Measurements from ENCODE around the gene FOXN3.
A peak's percentile ranks its signal among the peaks of the same experiment; 100 is the strongest.

Gene FOXN3, protein sequence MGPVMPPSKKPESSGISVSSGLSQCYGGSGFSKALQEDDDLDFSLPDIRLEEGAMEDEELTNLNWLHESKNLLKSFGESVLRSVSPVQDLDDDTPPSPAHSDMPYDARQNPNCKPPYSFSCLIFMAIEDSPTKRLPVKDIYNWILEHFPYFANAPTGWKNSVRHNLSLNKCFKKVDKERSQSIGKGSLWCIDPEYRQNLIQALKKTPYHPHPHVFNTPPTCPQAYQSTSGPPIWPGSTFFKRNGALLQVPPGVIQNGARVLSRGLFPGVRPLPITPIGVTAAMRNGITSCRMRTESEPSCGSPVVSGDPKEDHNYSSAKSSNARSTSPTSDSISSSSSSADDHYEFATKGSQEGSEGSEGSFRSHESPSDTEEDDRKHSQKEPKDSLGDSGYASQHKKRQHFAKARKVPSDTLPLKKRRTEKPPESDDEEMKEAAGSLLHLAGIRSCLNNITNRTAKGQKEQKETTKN

DNA sequence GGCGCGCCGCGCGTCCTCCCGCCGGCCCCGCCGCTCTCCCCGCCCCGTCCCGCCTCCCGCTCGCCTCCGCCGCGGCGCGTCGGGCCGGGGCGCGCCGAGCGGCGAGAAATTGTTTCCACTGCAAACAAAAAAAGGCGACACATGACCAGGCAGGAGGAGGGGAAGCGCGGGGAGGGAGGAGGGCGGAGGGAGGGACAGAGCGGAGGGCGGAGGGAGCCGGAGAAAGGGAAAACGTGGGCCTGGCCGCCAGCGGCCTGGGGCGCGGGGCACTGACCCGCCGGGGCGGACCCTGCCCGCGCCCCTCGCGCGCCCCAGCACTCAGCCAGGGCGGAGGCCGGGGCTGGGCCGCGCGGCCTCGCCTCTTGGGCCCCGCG lies at the start of gene FOXN3:
Gene FOXN3, minus strand, starts transcription at position 143 of the 374 bp plus-strand sequence. CDS start 4,757 bp downstream, outside the sequence.
- DNase-seq (ENCODE audit: low read depth in 3 of 3, low spot score in 1 of 3): peak; percentile 66 to 76 (median 74)

DNA sequence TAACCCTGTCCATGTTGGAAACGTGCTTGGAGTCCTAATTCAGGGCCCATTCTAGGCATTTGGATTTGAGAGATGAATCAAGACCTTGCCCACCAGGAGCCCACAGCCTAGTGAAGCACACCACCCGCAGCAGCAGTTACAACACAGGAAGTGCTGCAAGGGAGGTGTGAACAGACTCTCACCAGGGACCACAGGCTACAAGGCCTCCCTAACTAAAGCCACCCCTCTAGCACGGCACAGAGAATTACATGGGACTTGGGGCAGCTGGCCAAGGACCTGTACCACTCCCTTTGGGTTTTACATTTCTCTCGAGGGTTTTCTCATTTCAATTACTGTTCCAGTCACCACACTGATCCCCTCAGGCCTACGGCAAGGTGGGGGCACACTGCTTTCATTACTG lies 49.5 kb upstream of the FOXN3 start:
- no peak for DNase-seq (ENCODE audit: low read depth in 3 of 3, low spot score in 1 of 3)

DNA sequence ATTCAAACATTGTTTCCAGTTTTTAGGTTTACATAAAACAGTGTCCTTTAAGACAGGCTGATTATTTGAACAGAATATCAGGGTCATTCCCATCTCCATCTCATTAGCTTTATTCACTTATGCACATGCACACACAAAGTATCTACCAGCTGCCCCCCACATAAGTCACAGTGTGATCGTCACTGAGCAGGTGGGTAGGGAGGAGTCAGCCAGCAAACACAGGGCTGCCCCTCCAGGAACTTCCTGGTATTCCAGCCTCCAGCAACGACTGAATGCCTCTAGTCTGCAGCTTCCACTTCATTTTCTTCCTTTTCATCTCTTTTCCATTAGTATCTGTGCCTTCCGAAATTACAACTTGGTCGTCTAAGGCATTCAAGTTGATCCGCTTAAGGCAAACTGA lies 48.8 kb upstream of the FOXN3 start:
- no peak for DNase-seq (ENCODE audit: low read depth in 3 of 3, low spot score in 1 of 3)

DNA sequence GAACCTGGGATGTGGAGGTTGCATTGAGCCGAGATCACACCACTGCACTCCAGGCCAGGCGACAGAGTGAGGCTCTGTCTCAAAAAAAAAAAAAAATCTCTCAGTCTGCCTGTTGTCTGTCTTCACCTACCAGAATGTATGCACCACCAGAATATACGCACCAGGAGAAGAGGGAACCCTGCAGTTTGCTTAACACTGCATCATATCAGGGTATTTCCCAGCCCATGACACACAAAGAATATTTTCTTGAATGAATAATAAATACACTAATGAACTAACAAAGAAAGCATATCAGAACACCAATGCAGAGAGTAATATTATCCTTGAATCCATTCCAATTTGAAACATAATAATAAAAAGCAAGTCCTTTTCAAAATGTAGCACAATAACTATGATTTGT lies 44.2 kb upstream of the FOXN3 start:
- DNase-seq (ENCODE audit: low read depth in 3 of 3, low spot score in 1 of 3): no peak

DNA sequence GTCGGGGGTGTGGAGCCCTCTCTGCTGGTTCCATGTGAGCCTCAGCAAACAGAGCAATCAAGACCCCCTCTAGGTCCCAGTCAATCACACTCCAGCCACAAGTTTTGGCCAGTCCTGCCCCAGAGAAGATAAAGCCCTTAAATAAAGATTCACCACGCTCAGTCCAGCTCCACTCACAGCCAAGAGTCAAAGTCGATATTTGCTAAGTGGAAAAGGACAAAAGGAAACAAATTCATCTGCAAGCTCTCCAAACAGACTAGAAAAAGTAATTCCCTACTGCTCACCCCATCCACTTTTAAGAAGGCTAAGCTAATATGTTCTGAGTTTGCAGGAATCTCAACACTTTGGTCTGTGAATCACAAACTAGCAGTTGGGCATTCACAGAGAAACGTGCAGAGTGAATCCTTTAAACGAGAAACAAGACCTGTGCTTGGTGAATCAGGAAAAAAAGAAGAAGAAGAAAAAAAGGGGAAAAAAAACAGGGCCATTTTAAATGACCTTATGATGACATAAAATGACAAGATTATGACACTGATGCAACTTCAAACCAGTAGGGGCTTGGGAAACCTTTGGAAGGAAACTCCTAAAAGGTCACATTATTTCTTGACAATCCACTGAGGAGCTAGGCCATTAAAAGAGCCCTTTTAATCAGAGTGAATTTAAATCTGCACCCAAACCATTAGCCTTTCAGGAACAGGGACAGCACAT lies 41.8 kb upstream of the FOXN3 start:
- no peak for DNase-seq (ENCODE audit: low read depth in 3 of 3, low spot score in 1 of 3)

DNA sequence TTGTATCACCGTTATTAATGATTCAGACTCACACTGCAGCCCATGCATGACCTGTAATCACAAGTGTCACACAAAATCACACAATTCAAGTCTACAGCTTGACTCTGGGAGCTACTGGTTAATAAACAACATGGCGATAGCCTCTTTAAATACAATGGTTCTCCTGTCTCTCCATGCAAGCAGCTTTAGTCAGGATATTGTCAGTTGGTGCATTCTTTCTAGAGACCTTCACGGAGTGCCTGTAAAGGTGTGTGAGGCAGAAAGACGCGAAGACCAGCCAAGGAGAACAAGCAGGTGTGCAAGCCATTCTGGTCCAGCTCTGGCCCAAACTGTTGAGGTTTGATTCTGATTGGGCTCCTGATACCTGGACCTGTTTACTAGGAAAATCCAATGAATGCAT lies 40.0 kb upstream of the FOXN3 start:
- no peak for DNase-seq (ENCODE audit: low read depth in 3 of 3, low spot score in 1 of 3)

DNA sequence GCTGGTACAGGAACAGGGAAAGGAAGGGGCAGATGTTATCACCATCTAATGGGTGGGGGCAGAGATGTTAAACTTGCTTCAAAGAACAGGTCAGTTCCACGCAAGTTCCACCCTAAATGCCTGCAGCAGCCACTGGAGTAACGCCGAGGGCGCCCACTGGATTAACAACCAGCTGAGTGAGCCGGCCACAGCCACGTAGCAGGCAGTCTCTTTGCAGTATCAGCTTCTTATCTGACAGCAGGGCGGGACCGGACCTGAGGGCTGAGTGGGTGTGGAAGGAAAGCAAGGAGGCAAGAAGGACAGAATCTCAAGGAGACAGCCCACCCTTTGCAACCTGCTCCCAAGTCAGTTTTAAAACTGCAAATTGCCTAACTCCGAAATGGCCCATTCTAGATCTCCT lies 38.4 kb upstream of the FOXN3 start:
- no peak for DNase-seq (ENCODE audit: low read depth in 3 of 3, low spot score in 1 of 3)

DNA sequence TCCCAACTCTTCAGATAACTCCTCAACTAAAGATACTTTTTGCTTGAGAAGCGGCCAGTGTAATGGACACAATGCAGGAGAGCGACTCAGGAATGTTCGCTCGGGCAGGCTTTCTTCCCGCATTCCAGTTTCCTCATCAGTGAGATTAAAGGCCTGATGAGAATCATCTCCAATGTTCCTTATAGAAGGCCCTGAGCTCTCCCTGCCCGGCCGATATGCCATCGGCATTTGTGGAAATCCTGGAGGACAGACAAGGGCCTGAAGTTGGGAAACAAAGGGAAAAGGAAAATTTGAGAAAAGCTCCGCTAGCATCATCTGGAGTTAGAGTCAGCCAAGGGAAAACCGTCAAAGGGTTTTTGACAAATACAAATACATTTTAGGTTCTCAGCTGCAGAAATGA lies 38.0 kb upstream of the FOXN3 start:
- no peak for DNase-seq (ENCODE audit: low read depth in 3 of 3, low spot score in 1 of 3)

DNA sequence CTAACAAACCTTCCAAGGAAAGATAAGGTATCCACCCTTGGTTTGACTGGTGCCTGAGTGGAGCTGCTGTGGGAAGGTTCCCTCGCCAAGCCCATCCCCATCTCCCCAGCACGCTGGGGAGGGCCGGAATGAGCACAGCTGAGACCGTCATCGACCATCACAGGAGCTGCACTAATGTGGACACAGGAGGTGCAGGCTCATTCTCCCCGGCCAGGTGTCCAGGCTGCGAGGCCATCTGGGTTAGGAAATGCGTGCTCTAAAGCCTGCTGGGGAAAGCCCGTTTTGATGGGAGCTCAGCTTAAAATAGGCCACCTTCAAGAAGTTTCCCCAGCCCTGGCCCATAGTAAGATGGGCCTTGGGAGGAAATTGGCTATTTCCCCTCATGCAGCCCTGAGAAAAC lies 35.2 kb upstream of the FOXN3 start:
- no peak for DNase-seq (ENCODE audit: low read depth in 3 of 3, low spot score in 1 of 3)

DNA sequence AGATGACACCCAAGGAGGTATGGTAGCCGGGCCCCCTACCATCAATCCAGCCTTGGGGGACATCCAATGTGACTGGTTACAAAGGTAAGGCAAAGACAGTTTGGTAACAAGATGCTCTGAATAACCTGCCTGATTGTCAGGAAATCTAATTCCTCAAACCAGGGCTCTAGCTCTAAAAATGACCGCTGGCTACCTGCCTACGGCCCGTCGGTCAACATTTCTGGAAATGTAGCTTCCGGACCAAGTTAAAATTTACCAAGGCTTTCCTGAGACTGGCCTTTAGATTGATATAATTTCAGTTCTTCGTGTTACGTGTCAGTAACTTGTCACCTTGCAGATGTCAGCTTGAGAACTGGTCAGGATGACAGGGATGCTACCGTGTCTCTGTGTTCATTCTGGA lies 34.2 kb upstream of the FOXN3 start:
- no peak for DNase-seq (ENCODE audit: low read depth in 3 of 3, low spot score in 1 of 3)

DNA sequence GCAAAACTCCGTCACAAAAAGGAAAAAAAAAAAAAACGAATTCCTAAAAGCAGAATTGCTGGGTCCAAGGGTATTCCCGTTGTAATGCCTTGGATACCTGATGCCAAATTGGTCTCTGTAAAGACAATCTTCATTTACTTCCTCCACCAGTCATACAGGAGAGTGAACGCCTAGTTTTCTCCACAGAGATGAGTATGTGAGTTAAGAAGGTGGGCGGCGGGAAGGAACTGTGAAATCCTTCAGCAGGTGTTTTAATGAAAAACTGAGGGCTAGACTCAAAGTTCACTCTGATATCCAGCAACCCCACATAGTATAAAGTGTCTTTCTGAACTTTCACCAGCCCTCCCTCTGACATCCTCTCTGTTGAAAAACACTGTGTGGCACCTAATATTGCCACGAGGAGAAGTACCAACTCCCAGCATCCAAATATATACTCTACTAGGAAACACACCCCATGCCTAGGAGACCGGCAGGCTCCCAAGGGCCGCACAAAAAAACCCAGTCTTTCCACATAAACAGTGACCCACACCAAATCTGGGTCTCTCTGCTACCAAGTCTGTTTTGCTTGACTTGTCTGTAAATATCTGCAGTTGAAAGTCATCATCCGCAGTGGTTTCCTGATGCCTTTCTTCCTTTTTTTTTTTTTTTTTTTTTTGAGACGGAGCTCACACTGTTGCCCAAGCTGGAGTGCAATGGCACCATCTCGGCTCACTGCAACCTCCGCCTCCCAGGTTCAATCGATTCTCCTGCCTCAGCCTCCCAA lies 30.3 kb upstream of the FOXN3 start:
- no peak for DNase-seq (ENCODE audit: low read depth in 3 of 3, low spot score in 1 of 3)

DNA sequence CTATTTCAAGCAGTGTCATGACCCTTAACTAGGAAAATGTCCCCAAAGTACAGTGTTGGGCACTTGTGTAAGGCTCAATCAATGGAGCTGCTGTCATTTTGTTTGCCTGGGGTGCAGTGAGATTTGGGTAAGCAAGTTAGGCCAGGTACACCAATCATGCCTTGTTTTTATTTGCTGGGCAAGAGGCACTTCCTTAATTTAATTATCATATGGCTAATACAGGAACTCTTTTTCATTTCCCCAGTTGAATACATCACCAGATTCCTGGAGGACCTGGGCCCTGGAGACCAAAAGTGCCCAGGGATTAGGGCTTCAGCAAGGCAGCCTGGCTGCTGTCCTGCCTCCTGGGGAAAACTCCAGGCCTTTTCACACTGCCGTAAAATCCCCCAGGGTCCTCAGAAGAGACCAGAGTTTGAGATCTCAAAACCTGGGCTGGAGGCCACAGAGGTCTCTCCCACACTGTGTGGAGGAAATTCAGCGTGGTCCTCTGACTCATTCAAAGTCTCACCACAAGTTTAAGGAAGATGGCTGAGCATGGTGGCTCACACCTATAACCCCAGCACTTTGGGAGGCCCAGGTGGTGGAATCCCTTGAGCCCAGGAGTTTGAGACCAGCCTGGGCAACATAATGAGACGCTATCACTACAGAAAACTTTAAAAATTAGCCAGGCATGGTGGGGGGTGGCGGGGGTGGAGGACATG lies 28.4 kb upstream of the FOXN3 start:
- peak in 1 of 3 donors; percentile 8 for DNase-seq (ENCODE audit: low read depth in 3 of 3, low spot score in 1 of 3)

DNA sequence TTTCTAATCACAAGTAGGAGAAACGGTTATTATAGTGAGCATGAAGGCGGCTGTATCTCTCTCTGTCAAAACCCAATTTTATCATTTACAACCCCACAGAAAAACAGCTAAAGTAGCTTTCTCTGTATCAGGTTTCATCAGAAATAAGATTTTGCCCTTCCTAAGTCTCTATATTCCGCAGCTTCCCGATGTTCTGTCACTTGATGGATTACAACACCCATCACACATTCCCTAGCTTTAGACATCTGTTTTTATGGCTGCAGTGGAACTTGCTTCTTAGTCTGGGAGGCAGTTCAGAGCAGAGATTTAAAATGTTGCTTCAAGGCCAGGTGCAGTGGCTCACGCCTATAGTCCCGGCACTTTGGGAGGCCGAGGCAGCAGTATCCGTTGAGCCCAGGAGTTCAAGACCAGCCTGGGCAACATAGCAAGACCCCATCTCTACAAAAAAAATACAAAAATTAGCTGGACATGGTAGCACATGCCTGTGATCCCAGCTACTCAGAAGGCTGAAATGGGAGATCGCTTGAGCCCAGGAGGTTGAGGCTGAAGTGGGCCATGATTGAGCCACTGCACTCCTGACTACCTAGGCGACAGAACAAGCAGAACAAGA lies 27.6 kb upstream of the FOXN3 start:
- DNase-seq (ENCODE audit: low read depth in 3 of 3, low spot score in 1 of 3): no peak

DNA sequence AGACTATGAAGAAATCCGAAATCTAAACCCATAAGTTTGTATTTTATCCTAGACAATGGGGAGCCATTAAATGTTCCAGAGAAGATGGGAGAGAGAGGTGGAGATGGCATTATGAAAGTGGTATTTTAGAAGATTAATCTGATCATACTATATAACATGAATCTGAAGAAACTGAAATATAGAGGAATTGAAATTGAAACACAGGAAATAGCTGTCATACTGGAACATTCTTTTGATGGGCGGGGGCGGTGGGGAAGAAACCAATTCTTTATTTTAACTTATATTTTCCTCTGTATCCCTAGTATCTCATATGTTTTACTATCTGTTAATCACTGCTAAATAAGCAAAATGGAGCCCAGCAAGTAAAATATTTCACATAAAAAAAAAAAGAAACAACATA lies 27.0 kb upstream of the FOXN3 start:
- no peak for DNase-seq (ENCODE audit: low read depth in 3 of 3, low spot score in 1 of 3)

DNA sequence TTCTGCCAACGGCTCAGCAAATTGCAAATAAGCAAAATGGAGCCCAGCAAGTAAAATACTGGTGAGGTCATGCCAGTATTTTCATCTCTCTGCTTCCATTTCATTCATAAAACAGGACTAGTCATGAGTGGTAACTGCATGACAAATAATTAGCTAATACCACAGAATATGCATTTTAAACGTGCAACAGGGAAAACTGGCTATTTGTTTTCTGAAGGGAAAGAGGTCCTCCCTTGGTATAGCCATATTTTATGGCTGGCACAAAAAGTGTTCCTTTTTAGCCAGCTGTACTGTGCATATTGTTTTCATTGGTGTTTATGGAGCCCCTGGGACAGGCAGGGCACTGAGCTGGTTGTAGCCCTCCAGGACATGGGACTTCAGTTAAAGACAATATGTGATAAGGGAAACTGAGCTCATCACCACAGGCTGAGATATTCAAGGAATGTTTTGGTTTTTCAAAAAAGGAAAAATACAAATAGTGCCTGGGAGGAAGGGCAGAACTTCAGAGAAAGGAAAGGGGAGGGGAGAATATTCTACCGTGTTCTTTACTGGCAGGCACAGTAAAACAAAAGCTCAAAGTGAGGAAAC lies 26.1 kb upstream of the FOXN3 start:
- no peak for DNase-seq (ENCODE audit: low read depth in 3 of 3, low spot score in 1 of 3)

DNA sequence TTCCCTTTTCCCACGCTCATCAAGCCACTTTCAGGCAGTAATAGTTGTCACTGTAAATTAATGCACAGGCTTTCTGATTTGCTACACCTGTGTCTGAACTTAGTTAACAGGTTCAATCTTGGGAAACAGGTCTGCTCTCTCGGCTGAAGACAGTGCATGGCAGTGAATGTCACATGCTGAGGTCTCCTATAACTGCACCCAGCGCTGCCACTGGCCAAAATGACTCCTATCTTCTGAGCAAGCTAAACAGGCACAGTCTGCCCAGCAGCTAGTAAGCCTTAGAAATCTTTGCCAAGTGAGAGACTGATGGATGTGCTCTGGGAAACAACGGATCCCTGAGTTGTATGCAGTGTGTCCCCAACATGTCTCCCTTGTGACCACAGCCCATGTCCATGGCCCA lies 25.2 kb upstream of the FOXN3 start:
- DNase-seq (ENCODE audit: low read depth in 3 of 3, low spot score in 1 of 3): no peak

DNA sequence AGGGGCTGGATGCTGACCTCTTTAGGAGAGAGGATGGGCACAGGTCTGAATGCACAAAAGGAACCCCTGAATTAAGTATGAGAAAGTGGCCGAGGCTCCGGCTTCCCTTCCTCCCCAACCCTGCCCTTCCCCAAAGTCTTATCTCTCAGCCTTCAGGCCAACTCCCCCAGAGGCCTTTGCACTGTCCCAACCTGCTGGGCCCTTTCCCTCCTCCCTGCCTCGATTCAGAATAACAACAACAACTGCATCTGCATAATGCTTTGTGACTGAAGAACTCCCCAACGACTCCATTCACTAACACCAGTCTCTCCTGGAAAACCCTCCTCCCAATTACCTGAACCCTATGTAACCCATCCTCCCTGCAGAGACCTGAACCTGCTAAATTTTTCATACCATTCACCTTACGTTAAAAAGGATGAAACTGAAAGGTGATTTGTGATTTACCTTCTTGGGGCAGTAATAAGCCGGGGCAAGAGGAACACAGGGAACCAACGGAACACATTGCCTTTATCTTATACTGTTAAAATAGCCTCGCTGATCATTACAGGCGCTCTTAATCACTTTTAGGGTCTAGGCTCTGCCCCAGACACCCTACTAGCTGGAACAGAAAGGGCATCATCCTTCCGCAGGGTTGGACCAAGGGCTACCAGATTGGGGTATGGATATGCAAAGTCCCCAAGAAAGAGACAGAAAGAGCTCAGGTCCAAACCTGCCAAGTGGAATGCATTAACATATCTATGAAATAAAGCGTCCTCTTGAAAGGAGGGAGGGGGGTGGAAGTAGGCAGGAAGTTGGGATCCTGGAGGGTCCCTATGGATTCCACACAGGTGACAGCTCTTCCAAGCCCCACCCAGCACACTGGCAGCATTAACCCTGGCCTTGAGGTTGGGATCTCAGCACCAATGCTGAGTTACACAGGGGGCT lies 24.2 kb upstream of the FOXN3 start:
- DNase-seq (ENCODE audit: low read depth in 3 of 3, low spot score in 1 of 3): no peak

DNA sequence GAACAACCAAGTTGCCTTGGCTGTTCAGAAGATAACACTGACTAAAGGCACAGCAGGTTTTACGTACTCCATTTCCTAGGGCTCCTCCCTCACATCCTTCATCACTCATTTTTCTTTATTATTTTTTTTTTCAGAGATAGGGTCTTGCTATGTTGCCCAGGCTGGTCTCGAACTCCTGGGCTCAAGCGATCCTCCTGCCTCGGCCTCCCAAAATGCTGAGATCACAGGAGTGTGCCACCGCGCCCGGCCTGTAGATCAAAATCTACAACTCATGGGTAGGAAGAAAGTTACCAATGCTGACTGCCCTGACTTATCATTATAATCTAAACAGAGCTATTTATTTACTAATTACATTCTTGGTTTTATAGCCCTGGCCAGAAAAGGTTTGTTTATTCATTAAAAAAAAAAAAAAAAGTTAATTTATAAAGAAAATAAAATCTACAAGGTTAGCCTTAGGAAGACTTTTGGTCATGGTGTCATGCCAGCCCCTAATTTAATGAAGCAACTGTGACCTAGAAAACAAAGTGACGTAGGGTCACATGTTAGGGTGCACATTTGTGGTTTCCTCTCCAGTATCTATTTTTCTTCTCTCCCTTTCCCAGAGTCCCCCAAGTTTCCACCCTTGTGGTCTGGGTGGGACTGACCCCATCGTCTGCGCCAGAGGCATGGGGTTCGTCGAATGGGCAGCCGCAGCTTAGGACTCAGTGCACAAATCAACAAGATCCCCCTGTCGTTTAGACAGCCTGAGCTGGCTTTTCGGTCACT lies 19.0 kb upstream of the FOXN3 start:
- no peak for DNase-seq (ENCODE audit: low read depth in 3 of 3, low spot score in 1 of 3)

DNA sequence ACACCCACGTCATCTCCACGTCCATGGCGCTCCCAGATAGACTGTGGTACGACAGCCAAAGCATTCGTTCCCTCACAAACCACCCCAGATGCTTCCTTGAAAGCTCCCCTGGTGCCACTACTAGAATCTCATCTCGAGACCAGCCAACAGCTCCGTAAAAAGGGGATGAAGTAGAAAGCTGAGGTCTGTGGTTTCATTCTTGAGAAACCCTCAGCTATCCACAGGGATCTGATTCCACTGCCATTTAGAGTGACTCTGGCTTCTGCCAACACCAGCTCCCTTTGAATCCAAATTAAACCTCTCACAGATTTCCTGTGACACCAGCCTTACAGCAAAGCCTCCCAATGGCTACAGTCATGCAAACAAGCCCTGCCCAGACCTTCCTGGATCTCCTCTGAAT lies 18.5 kb upstream of the FOXN3 start:
- no peak for DNase-seq (ENCODE audit: low read depth in 3 of 3, low spot score in 1 of 3)

All from stimulated activated CD4-positive, alpha-beta T cell treated with anti-CD3 and anti-CD28 coated beads, TNF-alpha, amount 100 ng/mL, for 1 hour (primary cell).